Measurements from ENCODE around the gene MPV17. TPM values are rescaled to one million over a fixed set of nuclear protein-coding genes. Genes with fewer than 3 reads are reported as not detected.

The MPV17 gene
- total and polyA plus RNA-seq, 12 donors = 96.8 to 568 (median 165) TPM

DNA sequence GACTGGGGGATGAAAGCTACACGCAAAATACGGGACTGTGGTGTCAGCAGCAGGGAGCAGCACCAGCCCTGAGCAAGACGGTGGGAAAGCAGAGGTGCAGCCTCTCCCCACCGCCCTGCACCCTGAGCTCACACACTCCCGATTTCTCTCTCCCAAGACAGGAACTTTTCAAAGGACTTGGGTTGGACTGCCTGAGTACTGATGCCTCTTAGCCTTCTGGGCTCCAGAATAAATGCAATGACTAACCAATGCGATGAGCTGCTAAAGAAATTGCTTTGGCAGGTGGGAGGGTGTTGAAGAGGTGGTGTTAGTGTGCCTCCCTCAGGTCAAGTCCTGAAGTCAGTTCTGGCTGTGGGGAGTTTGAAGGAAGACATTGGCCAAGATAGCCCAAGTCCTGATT is 31.0 kb downstream of the MPV17 start:
- WGBS, 4 donors = 66 to 79% (median 70%) methylated on average over 6 of the region's 6 CpGs
- intact Hi-C loops (cut with DNase I) = no loop called here

GRCh38 chr2:27290549-27290948 is 32.3 kb downstream of the MPV17 start:
- H3K9me3 ChIP-seq (replicated peaks in 1 of 3) = no peaks in the 10 kb centered on the region
- peaks cover 19 to 20% of the 10 kb centered on the region in 2 donors for H3K4me1 ChIP-seq (replicated peaks in 1 of 2)
- WGBS, 4 donors = 78 to 88% (median 83%) methylated on average over 5 of the region's 5 CpGs
- H3K27ac ChIP-seq = no peak overlapping the region
- TF ChIP-seq, protein P1, sequence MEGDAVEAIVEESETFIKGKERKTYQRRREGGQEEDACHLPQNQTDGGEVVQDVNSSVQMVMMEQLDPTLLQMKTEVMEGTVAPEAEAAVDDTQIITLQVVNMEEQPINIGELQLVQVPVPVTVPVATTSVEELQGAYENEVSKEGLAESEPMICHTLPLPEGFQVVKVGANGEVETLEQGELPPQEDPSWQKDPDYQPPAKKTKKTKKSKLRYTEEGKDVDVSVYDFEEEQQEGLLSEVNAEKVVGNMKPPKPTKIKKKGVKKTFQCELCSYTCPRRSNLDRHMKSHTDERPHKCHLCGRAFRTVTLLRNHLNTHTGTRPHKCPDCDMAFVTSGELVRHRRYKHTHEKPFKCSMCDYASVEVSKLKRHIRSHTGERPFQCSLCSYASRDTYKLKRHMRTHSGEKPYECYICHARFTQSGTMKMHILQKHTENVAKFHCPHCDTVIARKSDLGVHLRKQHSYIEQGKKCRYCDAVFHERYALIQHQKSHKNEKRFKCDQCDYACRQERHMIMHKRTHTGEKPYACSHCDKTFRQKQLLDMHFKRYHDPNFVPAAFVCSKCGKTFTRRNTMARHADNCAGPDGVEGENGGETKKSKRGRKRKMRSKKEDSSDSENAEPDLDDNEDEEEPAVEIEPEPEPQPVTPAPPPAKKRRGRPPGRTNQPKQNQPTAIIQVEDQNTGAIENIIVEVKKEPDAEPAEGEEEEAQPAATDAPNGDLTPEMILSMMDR (IDR thresholded peaks at IDR 0.05) = no peak
- no peak for TF ChIP-seq POLR2A (IDR thresholded peaks at IDR 0.05)
- no peaks in the 10 kb centered on the region for H3K27me3 ChIP-seq
- H3K36me3 ChIP-seq (replicated peaks in 1 of 2) = no peaks in the 10 kb centered on the region
- H3K4me3 ChIP-seq = no peak overlapping the region
- intact Hi-C loops (cut with DNase I) = no loop called here
- DNase-seq = no peak

More for the DNA sequence above, 31.0 kb downstream of the MPV17 start:
- Histone ChIP-seq H3K36me3 (replicated peaks in 1 of 2) (no peaks in the 10 kb centered on the region), H3K27ac (no peak overlapping the region), H3K4me3 (no peak overlapping the region), H3K9me3 (replicated peaks in 1 of 3) (no peaks in the 10 kb centered on the region), H3K27me3 (no peaks in the 10 kb centered on the region), H3K4me1 (replicated peaks in 1 of 2) (peaks cover 19 to 20% of the 10 kb centered on the region in 2 donors)
- TF ChIP-seq, protein P1 (IDR thresholded peaks at IDR 0.05) = no peak
- no peak for TF ChIP-seq POLR2A (IDR thresholded peaks at IDR 0.05)
- DNase-seq = no peak

DNA sequence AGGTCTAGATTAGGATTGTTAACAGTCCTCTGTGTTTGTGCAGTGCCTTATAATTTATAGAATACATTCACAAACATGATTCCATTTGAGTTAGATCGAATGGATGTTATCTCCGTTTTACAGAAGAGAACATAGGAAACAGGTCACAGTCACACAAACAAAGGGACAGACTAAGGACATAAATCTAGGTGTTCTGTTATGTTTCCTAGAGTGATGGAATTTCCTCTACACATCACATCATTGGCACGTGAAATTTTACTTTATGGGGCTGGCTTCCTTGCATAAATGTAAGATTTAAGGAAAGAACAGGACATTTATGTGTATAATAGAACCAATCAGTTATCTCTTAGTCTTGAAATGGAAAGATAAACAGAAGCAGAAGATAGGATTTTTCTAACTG is 34.3 kb downstream of the MPV17 start:
- WGBS, 4 donors = 38 to 54% (median 46%) methylated on average over 3 of the region's 3 CpGs
- TF ChIP-seq, protein P1 (IDR thresholded peaks at IDR 0.05) = no peak
- no peak for TF ChIP-seq POLR2A (IDR thresholded peaks at IDR 0.05)
- H3K4me3 ChIP-seq = no peak overlapping the region
- no peaks in the 10 kb centered on the region for H3K36me3 ChIP-seq (replicated peaks in 1 of 2)
- H3K9me3 ChIP-seq (replicated peaks in 1 of 3) = no peaks in the 10 kb centered on the region
- intact Hi-C loops (cut with DNase I) = no loop called here
- no peak for DNase-seq
- peak overlapping the region in 1 of 5 donors; percentile 14 for H3K27ac ChIP-seq
- no peaks in the 10 kb centered on the region for H3K27me3 ChIP-seq
- H3K4me1 ChIP-seq (replicated peaks in 1 of 2) = peaks cover 12 to 14% of the 10 kb centered on the region in 2 donors

DNA sequence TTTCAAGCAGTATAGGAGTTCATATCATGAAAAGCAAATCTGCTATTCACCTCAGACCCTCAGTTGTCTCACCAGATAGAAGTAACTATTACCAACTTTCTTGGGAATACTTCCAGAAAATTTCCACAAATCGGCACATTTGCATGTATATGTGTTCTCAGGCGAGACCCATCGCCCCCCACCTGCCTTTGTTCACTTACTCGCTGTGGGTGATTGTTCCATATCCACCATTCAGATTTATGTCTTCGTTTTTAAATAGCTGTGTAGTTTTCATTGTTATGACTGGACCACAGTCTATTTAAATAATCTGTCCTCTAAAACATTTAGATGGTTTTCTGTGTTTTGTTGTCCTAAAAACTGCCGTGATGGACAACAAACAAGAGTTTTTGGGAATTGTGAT is 37.4 kb downstream of the MPV17 start:
- no peaks in the 10 kb centered on the region for H3K9me3 ChIP-seq (replicated peaks in 1 of 3)
- DNase-seq = no peak
- 73 to 87% (median 80%) methylated on average over 6 of the region's 6 CpGs for WGBS, 4 donors
- H3K4me1 ChIP-seq (replicated peaks in 1 of 2) = peaks cover 18 to 28% of the 10 kb centered on the region in 2 donors
- no peaks in the 10 kb centered on the region for H3K36me3 ChIP-seq (replicated peaks in 1 of 2)
- no peak overlapping the region for H3K4me3 ChIP-seq
- intact Hi-C loops (cut with DNase I) = no loop called here
- no peak for TF ChIP-seq POLR2A (IDR thresholded peaks at IDR 0.05)
- H3K27me3 ChIP-seq = no peaks in the 10 kb centered on the region
- H3K27ac ChIP-seq = no peak overlapping the region

DNA sequence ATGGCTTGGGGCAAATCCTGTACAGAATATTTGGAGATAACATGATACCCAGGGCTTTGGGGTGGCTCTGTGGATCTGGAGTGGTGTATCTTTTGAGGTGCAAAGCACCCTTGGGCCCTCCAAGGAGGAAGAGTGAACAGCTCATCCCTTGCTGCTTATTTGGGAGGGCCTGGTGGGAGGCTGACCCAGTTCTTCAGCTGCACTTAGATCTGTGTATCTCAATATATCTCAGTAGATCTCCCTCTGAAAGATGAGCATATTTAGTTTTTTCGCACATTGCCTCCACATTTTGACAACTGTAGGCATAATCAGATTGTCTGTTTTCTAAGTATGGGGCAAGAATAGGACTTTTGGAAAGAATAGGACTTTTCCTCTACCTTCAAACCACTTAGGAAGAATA is 37.9 kb downstream of the MPV17 start:
- Histone ChIP-seq H3K27me3 (no peaks in the 10 kb centered on the region), H3K4me3 (no peak overlapping the region), H3K27ac (no peak overlapping the region), H3K4me1 (replicated peaks in 1 of 2) (peaks cover 18 to 33% of the 10 kb centered on the region in 2 donors), H3K36me3 (replicated peaks in 1 of 2) (no peaks in the 10 kb centered on the region), H3K9me3 (replicated peaks in 1 of 3) (no peaks in the 10 kb centered on the region)
- 92 to 96% (median 94%) methylated on average over 1 of the region's 1 CpG for WGBS, 4 donors
- DNase-seq = no peak
- TF ChIP-seq, protein P1 (IDR thresholded peaks at IDR 0.05) = no peak
- TF ChIP-seq POLR2A (IDR thresholded peaks at IDR 0.05) = no peak
- intact Hi-C loops (cut with DNase I) = no loop called here

Data from adrenal gland (tissue), 12 donors.